Astrocyte of the cerebellum (primary cell): Measurements from ENCODE around the gene ST6GAL1.

ENCODE experiments used
- DNase-seq: peaks from one replicate; pipeline ENCODE4 v3.0.0-alpha.2; 2011; ENCODE audit warnings: low read depth
- H3K4me3 ChIP-seq: 2 replicates; pipeline ENCODE4 v1.5.1; 2011; ENCODE audit warnings: mild to moderate bottlenecking, low read depth, low read length, moderate library complexity
- in situ Hi-C: cut with HindIII; loops from 2 replicates; pipeline ENCODE4 v1.10.0; 2017; ENCODE audit warnings: low sequenced_read_pairs
- TF ChIP-seq, protein P1 (sequence below): IDR thresholded peaks from 2 replicates; pipeline ENCODE4 v1.5.1; 2012; ENCODE audit warnings: low read length, low read depth, moderate library complexity, mild to moderate bottlenecking; ENCODE audit errors: missing control alignments

ST6GAL1 gene

DNA sequence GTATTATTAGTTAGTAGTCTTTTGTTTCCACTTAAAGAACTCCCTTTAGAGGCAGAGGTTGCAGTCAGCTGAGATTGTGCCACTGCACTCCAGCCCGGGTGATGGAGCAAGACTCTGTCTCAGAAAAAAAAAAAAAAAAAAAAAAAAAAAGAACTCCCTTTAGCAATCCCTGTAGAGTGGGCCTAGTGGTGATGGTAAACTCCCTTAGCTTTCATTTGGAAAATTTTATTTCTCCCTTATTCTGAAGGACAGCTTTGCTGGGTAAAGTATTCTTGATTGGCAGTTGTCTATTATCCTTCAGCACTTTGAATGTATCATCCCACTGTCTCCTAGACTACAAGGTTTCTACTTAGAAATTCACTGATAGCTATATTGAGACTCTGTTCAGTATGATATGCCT lies 163.0 kb downstream of the ST6GAL1 start:
- TF ChIP-seq, protein P1, sequence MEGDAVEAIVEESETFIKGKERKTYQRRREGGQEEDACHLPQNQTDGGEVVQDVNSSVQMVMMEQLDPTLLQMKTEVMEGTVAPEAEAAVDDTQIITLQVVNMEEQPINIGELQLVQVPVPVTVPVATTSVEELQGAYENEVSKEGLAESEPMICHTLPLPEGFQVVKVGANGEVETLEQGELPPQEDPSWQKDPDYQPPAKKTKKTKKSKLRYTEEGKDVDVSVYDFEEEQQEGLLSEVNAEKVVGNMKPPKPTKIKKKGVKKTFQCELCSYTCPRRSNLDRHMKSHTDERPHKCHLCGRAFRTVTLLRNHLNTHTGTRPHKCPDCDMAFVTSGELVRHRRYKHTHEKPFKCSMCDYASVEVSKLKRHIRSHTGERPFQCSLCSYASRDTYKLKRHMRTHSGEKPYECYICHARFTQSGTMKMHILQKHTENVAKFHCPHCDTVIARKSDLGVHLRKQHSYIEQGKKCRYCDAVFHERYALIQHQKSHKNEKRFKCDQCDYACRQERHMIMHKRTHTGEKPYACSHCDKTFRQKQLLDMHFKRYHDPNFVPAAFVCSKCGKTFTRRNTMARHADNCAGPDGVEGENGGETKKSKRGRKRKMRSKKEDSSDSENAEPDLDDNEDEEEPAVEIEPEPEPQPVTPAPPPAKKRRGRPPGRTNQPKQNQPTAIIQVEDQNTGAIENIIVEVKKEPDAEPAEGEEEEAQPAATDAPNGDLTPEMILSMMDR, result no peak
- no peak for DNase-seq
- in situ Hi-C loops, result no loop called here
- H3K4me3 ChIP-seq, result no peak overlapping the region

DNA sequence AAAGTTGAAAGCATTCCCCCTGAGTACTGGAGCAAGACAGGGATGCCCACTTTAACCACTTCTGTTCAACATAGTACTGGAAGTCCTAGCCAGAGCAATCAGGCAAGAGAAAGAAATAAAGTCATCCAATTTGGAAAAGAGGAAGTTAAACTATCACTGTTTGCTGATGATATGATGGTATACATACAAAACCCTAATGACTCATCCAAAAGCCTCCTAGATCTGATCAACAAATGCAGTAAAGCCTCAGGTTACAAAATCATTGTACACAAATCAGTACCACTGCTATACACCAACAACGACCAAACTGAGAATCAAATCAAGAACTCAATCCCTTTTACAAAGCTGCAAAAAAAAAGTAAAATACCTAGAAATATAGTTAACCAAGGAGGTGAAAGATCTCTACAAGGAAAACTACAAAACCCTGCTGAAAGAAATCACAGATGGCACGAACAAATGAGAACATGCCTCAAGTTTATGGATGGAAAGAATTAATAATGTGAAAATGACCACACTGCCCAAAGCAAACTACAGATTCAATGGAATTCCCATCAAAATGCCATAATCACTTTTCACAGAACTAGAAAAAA lies 168.7 kb downstream of the ST6GAL1 start:
- no peak overlapping the region for H3K4me3 ChIP-seq
- in situ Hi-C loops, result no loop called here
- DNase-seq, result no peak
- TF ChIP-seq, protein P1, result no peak

DNA sequence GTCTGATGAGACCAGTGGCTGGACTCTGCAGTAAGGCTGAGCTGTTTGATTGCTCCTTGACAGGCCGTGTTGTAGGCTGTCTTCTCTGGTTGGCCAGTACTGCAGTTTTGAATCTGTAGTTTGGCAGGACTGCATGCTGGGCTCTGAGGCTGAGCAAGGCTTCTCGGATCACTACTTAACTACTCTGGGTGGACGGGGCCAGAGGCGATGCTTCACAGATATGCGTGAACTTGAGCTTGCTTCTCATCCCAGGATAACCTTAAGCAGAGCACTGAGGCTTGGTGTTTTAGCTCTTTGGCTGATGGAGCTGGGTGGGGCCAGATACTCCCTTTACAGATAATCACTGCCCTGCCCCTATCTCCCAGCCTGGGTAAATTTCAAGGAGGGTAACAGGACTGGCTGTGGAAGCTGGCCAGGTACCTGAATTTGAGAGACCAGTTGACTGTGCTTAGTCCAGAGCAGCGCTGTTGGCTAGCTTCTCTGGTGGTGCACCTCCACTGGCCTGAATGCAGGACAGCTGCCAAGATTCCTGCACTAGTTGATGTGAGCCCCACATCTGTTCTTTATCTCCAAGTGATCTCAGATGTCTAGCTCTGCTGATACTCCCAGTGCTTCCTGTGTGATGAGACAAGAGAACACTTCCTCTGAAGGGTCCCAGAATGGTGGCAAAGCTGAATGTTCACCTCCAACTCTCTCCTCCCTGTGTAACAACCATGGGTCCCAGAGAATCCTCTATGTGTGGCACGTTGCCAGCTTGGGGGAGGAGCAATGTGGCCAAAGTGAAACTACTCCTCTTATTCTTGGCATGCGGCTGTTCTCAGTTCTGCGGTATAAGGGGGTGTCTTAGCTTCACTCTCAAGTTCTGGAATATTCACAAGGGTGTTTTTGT lies 171.1 kb downstream of the ST6GAL1 start:
- no peak overlapping the region for H3K4me3 ChIP-seq
- TF ChIP-seq, protein P1, result no peak
- in situ Hi-C loops, result no loop called here
- DNase-seq, result peak; percentile 49

DNA sequence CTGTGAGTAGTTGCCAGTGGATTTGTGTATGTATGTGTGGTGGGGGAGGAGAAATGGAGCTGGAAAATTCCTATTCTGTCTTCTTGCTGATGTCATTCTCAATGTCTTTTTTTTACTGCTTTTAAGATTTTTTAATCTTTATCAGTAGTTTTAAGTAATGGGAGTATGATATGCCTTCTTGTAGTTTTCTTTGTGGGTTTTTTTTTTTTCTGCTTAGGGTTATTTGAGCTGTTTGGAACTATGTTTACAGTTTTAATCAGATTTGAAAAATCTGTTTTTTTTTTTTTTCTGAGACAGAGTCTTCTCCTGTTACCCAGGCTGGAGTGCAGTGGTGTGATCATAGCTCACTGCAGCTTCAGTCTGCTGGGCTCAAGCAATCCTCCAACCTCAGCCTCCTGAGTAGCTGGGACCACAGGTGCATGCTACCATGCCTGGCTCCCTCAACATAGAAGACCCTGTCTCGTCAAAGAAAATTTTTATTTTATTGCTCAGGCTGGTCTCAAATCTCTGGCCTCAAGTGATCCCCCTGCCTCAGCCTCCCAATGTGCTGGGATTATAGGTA lies 171.8 kb downstream of the ST6GAL1 start:
- TF ChIP-seq, protein P1, result no peak
- no peak overlapping the region for H3K4me3 ChIP-seq
- no peak for DNase-seq
- in situ Hi-C loops, result no loop called here

DNA sequence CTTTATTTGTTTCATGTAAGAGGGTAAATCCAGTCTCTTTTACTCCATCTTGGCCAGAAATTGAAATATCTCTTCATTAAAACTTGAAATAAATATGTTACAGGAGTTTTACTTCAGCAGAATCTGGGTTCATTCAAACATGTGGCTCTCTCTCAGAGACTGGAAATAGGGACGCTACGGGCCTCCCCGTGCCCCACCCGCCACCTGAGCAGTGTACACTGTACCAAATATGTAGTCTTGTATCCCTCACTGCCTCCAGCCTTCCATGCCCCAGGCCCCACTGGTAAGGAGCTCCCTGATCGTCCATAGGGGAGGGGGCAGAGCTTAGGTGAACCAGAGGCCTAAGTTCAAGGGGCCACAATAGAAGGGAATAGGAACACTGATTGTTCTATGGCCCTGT lies 172.9 kb downstream of the ST6GAL1 start:
- no peak for DNase-seq
- in situ Hi-C loops, result no loop called here
- H3K4me3 ChIP-seq, result no peak overlapping the region
- TF ChIP-seq, protein P1, result no peak

DNA sequence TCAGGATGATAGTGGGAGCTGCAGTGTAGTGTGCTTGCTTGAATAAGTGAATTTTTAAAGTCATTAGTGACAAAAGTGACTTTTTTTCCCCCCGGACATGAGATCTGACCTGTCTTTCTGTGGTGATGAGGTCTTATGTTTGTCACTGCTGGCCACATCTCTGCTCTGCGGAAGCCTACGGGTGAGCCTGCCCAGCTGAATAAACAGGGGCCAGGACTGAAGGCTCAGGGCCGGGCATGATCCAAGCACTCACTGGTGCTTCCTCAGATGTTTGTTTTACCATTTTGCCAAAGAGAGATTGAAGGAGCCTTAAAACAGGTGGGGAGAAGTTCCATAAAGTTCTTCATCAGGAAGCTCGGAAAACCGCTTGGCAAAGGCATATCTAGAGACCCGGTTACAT lies 174.0 kb downstream of the ST6GAL1 start:
- H3K4me3 ChIP-seq, result no peak overlapping the region
- no peak for DNase-seq
- TF ChIP-seq, protein P1, result no peak
- in situ Hi-C loops, result no loop called here
